Breast epithelium (tissue), 4 donors: Measurements from ENCODE around the gene AQP9. TPM values are rescaled to one million over a fixed set of nuclear protein-coding genes. Genes with fewer than 3 reads are reported as not detected.

Experiments used
- DNase-seq, 2 donors: peaks; one replicate each; pipeline ENCODE4 v3.0.0-alpha.2; 2019; ENCODE audit warnings: low spot score in 2 of 2
- H3K27ac ChIP-seq, 2 donors: fragments of 200-600 bp; sonication (generic) in 1 of 2; one replicate each; pipeline ENCODE4 v1.5.1; 2016 to 2019; ENCODE audit warnings: mild to moderate bottlenecking in 1 of 2
- H3K27me3 ChIP-seq, 2 donors: fragments of 200-600 bp; sonication (generic) in 1 of 2; one replicate each; pipeline versions ENCODE4 v1.5.1 to v1.6.0; 2017 to 2019; ENCODE audit warnings: control low read depth in 1 of 2, mild to moderate bottlenecking in 1 of 2
- H3K36me3 ChIP-seq: fragments of 200-600 bp; one replicate; pipeline ENCODE4 v1.5.1; 2019
- H3K4me1 ChIP-seq, 2 donors: fragments of 200-600 bp; sonication (generic); one replicate each; pipeline ENCODE4 v1.5.1; 2016 to 2019; ENCODE audit warnings: control low read depth in 1 of 2
- H3K4me3 ChIP-seq, 3 donors: fragments of 200-600 bp; sonication (generic); 1 replicate in 2 of 3; 2 replicates in 1 of 3; pipeline ENCODE4 v1.5.1; 2016 to 2019; ENCODE audit warnings: mild to moderate bottlenecking in 3 of 3, moderate library complexity in 2 of 3
- H3K9me3 ChIP-seq, 2 donors: fragments of 200-600 bp; sonication (generic) in 1 of 2; one replicate each; pipeline ENCODE4 v1.5.1; 2016 to 2019; ENCODE audit warnings: control low read depth in 1 of 2
- CTCF ChIP-seq, 3 donors: fragments of 450-650 bp; IDR thresholded peaks; one replicate each; pipeline ENCODE4 v1.5.1; 2016 to 2017; ENCODE audit warnings: antibody characterized with exemption in 3 of 3, mild to moderate bottlenecking in 3 of 3, moderate library complexity in 3 of 3
- POLR2A ChIP-seq: fragments of 450-650 bp; IDR thresholded peaks from one replicate; pipeline ENCODE4 v1.6.1; 2016; ENCODE audit warnings: antibody characterized with exemption, mild to moderate bottlenecking, moderate library complexity
- POLR2AphosphoS5 ChIP-seq, 3 donors: sonication (generic); formaldehyde crosslinking; IDR thresholded peaks; one replicate each; pipeline ENCODE4 v1.6.1; 2017; ENCODE audit warnings: antibody characterized with exemption in 3 of 3
- intact Hi-C: fragments of 100-400 bp; cut with DNase I; formaldehyde crosslinking; loops from one replicate; pipeline ENCODE4 v1.15.1; 2023; ENCODE audit warnings: low total_unique reads
- total RNA-seq, 3 donors: library from RNA; depleted of rRNA; stranded (reverse); fragments of >200 nt; gene quantifications; one replicate each; pipeline ENCODE4 v1.1.0, GENCODE V29; 2016

AQP9 gene
- total RNA-seq, 3 donors from 2014 or later, result 1.3 to 6.9 (median 1.8) TPM

GRCh38 chr15:58119016-58119415, 19.2 kb upstream of the AQP9 start:
- Histone ChIP-seq H3K4me1 (no peaks in the 10 kb centered on the region), H3K36me3 (no peaks in the 10 kb centered on the region), H3K9me3 (no peaks in the 10 kb centered on the region), H3K4me3 (no peak overlapping the region), H3K27ac (no peak overlapping the region), H3K27me3 (no peaks in the 10 kb centered on the region)
- intact Hi-C loops, result no loop called here
- DNase-seq, result no peak
- TF ChIP-seq CTCF (IDR thresholded peaks at IDR 0.05) (no peak), POLR2A (no peak)

GRCh38 chr15:58124585-58124984, 13.6 kb upstream of the AQP9 start:
- Histone ChIP-seq H3K36me3 (no peaks in the 10 kb centered on the region), H3K27me3 (no peaks in the 10 kb centered on the region), H3K4me3 (no peak overlapping the region), H3K27ac (no peak overlapping the region), H3K9me3 (peaks cover 0 to 11% of the 10 kb centered on the region in 2 donors), H3K4me1 (no peaks in the 10 kb centered on the region)
- intact Hi-C loops, result no loop called here
- TF ChIP-seq CTCF (IDR thresholded peaks at IDR 0.05) (no peak), POLR2AphosphoS5 (IDR thresholded peaks at IDR 0.05) (no peak), POLR2A (no peak)
- DNase-seq, result no peak

GRCh38 chr15:58125333-58125732, 12.8 kb upstream of the AQP9 start:
- no peak overlapping the region for H3K4me3 ChIP-seq
- intact Hi-C loops, result no loop called here
- H3K9me3 ChIP-seq, result peaks cover 0 to 11% of the 10 kb centered on the region in 2 donors
- no peak for DNase-seq
- no peaks in the 10 kb centered on the region for H3K4me1 ChIP-seq
- TF ChIP-seq CTCF (IDR thresholded peaks at IDR 0.05) (no peak), POLR2A (no peak), POLR2AphosphoS5 (IDR thresholded peaks at IDR 0.05) (no peak)
- H3K27me3 ChIP-seq, result no peaks in the 10 kb centered on the region
- H3K27ac ChIP-seq, result no peak overlapping the region
- no peaks in the 10 kb centered on the region for H3K36me3 ChIP-seq

GRCh38 chr15:58134886-58135285, 3.3 kb upstream of the AQP9 start:
- intact Hi-C loops, result no loop called here
- no peak overlapping the region for H3K4me3 ChIP-seq

GRCh38 chr15:58135511-58136174, 2.5 kb upstream of the AQP9 start:
- H3K4me1 ChIP-seq, result no peaks in the 10 kb centered on the region
- intact Hi-C loops, result no loop called here
- TF ChIP-seq POLR2A, result no peak
- no peak for TF ChIP-seq POLR2AphosphoS5 (IDR thresholded peaks at IDR 0.05)
- no peak for TF ChIP-seq CTCF (IDR thresholded peaks at IDR 0.05)
- no peaks in the 10 kb centered on the region for H3K27me3 ChIP-seq
- H3K36me3 ChIP-seq, result no peaks in the 10 kb centered on the region
- DNase-seq, result no peak
- H3K27ac ChIP-seq, result no peak overlapping the region
- no peak overlapping the region for H3K4me3 ChIP-seq
- no peaks in the 10 kb centered on the region for H3K9me3 ChIP-seq

More at GRCh38 chr15:58134886-58135285, 3.3 kb upstream of the AQP9 start:
- H3K27ac ChIP-seq, result no peak overlapping the region
- DNase-seq, result no peak
- H3K36me3 ChIP-seq, result no peaks in the 10 kb centered on the region
- no peaks in the 10 kb centered on the region for H3K27me3 ChIP-seq
- H3K4me1 ChIP-seq, result no peaks in the 10 kb centered on the region
- H3K9me3 ChIP-seq, result no peaks in the 10 kb centered on the region
- TF ChIP-seq CTCF (IDR thresholded peaks at IDR 0.05), result no peak
- TF ChIP-seq POLR2A, result no peak
- no peak for TF ChIP-seq POLR2AphosphoS5 (IDR thresholded peaks at IDR 0.05)
